WTC11 (cell line): ENCODE data around the gene COG4. TPM values are rescaled to one million over a fixed set of nuclear protein-coding genes. Genes with fewer than 3 reads are reported as not detected.

ENCODE experiments used
- ATF1 ChIP-seq: sonication (generic); formaldehyde crosslinking; IDR thresholded peaks from 2 replicates; pipeline ENCODE4 v1.8.1; 2023; ENCODE audit warnings: mild to moderate bottlenecking, moderate library complexity, missing genetic modification reagents
- CREM ChIP-seq: sonication (generic); formaldehyde crosslinking; IDR thresholded peaks from 2 replicates; pipeline ENCODE4 v1.8.1; 2022; ENCODE audit warnings: mild to moderate bottlenecking, missing genetic modification reagents, moderate library complexity
- ETV6 ChIP-seq: sonication (generic); formaldehyde crosslinking; IDR thresholded peaks from 2 replicates; pipeline ENCODE4 v1.8.1; 2022; ENCODE audit warnings: mild to moderate bottlenecking, missing genetic modification reagents
- HMGA2 ChIP-seq: fragments of 250-450 bp; sonication (Bioruptor Pico); IDR thresholded peaks from 2 replicates; pipeline ENCODE4 v1.4.0; 2021; ENCODE audit warnings: mild to moderate bottlenecking, moderate library complexity
- JUN ChIP-seq: sonication (generic); formaldehyde crosslinking; IDR thresholded peaks from 2 replicates; pipeline ENCODE4 v1.8.0; 2023; ENCODE audit warnings: mild to moderate bottlenecking, missing genetic modification reagents
- MYBL2 ChIP-seq: sonication (generic); formaldehyde crosslinking; IDR thresholded peaks from 2 replicates; pipeline ENCODE4 v1.8.1; 2023; ENCODE audit warnings: mild to moderate bottlenecking, moderate library complexity, missing genetic modification reagents
- NR3C1 ChIP-seq: sonication (generic); formaldehyde crosslinking; conservative IDR thresholded peaks from 2 replicates; pipeline ENCODE4 v1.8.1; 2023; ENCODE audit warnings: low read depth, mild to moderate bottlenecking, missing genetic modification reagents
- PRRX2 ChIP-seq: fragments of 250-450 bp; sonication (Bioruptor Pico); IDR thresholded peaks from 2 replicates; pipeline ENCODE4 v1.8.0; 2021; ENCODE audit warnings: mild to moderate bottlenecking
- RORB ChIP-seq: fragments of 250-450 bp; sonication (Bioruptor Pico); IDR thresholded peaks from 2 replicates; pipeline ENCODE4 v1.9.0; 2021; ENCODE audit warnings: mild to moderate bottlenecking
- ZBTB21 ChIP-seq: sonication (generic); formaldehyde crosslinking; IDR thresholded peaks from 2 replicates; pipeline ENCODE4 v1.8.1; 2023; ENCODE audit warnings: mild to moderate bottlenecking, missing genetic modification reagents, borderline replicate concordance
- ZNF416 ChIP-seq: fragments of 250-450 bp; sonication (Bioruptor Pico); IDR thresholded peaks from 2 replicates; pipeline ENCODE4 v1.9.0; 2021; ENCODE audit warnings: mild to moderate bottlenecking, inconsistent platforms
- ZNF423 ChIP-seq: fragments of 250-450 bp; sonication (Bioruptor Pico); IDR thresholded peaks from 2 replicates; pipeline ENCODE4 v2.1.2; 2022; ENCODE audit warnings: mild to moderate bottlenecking, moderate library complexity
- total RNA-seq: library from RNA; stranded (reverse); gene quantifications from 3 replicates; pipeline ENCODE4 v1.2.3, GENCODE V29; 2021
- TF ChIP-seq, protein P1 (sequence below): fragments of 250-450 bp; sonication (Bioruptor Pico); IDR thresholded peaks from 2 replicates; pipeline ENCODE4 v1.9.0; 2021; ENCODE audit warnings: mild to moderate bottlenecking, borderline replicate concordance
- TF ChIP-seq, protein P2 (sequence below): sonication (generic); formaldehyde crosslinking; IDR thresholded peaks from 2 replicates; pipeline ENCODE4 v1.8.1; 2023; ENCODE audit warnings: mild to moderate bottlenecking, missing genetic modification reagents, moderate library complexity
- TF ChIP-seq, protein P3 (sequence below): fragments of 250-450 bp; sonication (Bioruptor Pico); IDR thresholded peaks from 2 replicates; pipeline ENCODE4 v1.9.0; 2021; ENCODE audit warnings: mild to moderate bottlenecking
- TF ChIP-seq, protein P4 (sequence below): sonication (generic); formaldehyde crosslinking; IDR thresholded peaks from 2 replicates; pipeline ENCODE4 v1.8.1; 2022; ENCODE audit warnings: mild to moderate bottlenecking, missing genetic modification reagents, moderate library complexity, borderline replicate concordance
- TF ChIP-seq, protein P5 (sequence below): sonication (generic); formaldehyde crosslinking; IDR thresholded peaks from 2 replicates; pipeline ENCODE4 v1.8.0; 2022; ENCODE audit warnings: mild to moderate bottlenecking, missing genetic modification reagents
- TF ChIP-seq, protein P6 (sequence below): sonication (generic); formaldehyde crosslinking; IDR thresholded peaks from 2 replicates; pipeline ENCODE4 v1.8.1; 2023; ENCODE audit warnings: mild to moderate bottlenecking, moderate library complexity, missing genetic modification reagents
- TF ChIP-seq, protein P7 (sequence below): sonication (generic); formaldehyde crosslinking; IDR thresholded peaks from 2 replicates; pipeline ENCODE4 v1.8.1; 2023; ENCODE audit warnings: mild to moderate bottlenecking, missing genetic modification reagents
- TF ChIP-seq, protein P8 (sequence below): sonication (generic); formaldehyde crosslinking; IDR thresholded peaks from 2 replicates; pipeline ENCODE4 v1.8.0; 2023; ENCODE audit warnings: mild to moderate bottlenecking, missing genetic modification reagents
- TF ChIP-seq, protein P9 (sequence below): sonication (generic); formaldehyde crosslinking; conservative IDR thresholded peaks from 2 replicates; pipeline ENCODE4 v1.8.1; 2022; ENCODE audit warnings: mild to moderate bottlenecking, missing genetic modification reagents

The COG4 gene
- total RNA-seq, 1 experiment from 2014 or later: 56.6 TPM

DNA sequence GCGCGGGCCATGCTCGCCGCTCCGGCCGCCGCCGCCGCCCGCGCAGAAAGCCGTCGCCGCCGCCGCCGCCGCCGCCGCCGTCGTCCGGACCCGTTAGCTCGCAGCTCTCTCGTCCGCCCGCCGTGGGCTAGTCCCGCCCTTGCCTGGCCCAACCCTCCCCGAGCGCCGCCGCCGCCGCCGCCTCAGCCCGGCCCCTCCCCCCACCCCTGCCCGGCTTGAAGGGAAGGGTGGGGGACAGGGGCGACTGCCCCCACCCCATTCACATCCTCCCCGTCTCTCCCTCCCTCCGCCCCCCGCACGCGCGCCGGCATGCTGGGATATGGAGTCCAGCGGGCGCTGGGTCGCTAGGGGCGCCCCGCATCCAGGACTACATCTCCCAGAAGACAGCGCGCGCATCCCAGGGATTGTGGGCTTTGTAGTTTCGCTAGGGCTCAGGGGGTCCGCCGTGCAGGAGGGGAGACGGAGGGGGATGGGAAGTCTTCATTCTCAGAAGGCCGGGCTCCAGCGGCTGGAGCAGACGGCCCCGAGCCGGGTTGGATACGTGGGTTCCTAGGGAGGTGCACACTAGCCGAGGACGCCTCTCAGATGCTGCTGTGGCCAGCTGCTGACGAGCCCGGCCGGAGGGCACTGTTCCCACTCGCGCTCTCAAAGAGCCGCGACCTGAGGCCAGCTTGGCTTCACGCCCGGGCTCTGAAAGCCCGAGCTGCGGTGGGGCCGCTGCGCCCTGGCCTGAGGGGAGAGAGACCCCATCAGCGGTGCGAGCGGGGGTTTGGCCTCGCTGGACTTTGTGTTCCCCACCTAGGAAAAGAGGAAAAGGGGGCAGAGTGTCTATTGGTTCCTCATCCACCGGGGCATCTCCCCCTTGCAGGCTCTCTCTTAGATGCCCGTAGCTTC is 84.1 kb downstream of the COG4 start, which contains the start of gene ST3GAL2 (continued):
- TF ChIP-seq, protein P1, sequence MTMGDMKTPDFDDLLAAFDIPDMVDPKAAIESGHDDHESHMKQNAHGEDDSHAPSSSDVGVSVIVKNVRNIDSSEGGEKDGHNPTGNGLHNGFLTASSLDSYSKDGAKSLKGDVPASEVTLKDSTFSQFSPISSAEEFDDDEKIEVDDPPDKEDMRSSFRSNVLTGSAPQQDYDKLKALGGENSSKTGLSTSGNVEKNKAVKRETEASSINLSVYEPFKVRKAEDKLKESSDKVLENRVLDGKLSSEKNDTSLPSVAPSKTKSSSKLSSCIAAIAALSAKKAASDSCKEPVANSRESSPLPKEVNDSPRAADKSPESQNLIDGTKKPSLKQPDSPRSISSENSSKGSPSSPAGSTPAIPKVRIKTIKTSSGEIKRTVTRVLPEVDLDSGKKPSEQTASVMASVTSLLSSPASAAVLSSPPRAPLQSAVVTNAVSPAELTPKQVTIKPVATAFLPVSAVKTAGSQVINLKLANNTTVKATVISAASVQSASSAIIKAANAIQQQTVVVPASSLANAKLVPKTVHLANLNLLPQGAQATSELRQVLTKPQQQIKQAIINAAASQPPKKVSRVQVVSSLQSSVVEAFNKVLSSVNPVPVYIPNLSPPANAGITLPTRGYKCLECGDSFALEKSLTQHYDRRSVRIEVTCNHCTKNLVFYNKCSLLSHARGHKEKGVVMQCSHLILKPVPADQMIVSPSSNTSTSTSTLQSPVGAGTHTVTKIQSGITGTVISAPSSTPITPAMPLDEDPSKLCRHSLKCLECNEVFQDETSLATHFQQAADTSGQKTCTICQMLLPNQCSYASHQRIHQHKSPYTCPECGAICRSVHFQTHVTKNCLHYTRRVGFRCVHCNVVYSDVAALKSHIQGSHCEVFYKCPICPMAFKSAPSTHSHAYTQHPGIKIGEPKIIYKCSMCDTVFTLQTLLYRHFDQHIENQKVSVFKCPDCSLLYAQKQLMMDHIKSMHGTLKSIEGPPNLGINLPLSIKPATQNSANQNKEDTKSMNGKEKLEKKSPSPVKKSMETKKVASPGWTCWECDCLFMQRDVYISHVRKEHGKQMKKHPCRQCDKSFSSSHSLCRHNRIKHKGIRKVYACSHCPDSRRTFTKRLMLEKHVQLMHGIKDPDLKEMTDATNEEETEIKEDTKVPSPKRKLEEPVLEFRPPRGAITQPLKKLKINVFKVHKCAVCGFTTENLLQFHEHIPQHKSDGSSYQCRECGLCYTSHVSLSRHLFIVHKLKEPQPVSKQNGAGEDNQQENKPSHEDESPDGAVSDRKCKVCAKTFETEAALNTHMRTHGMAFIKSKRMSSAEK (CRISPR knock-in tag): no peak
- TF ChIP-seq ZNF423 (CRISPR knock-in tag) (no peak), ETV6 (peak; percentile 83; the same call in 1 of the 2 replicates), MYBL2 (peak; percentile 44; the same call in 1 of the 2 replicates), HMGA2 (no peak), PRRX2 (no peak), CREM (CRISPR knock-in tag) (no peak), JUN (CRISPR knock-in tag) (no peak), RORB (CRISPR knock-in tag) (no peak), ATF1 (CRISPR knock-in tag) (no peak), NR3C1 (CRISPR knock-in tag) (no peak), ZNF416 (CRISPR knock-in tag) (no peak), ZBTB21 (CRISPR knock-in tag) (no peak)
- TF ChIP-seq, protein P2, sequence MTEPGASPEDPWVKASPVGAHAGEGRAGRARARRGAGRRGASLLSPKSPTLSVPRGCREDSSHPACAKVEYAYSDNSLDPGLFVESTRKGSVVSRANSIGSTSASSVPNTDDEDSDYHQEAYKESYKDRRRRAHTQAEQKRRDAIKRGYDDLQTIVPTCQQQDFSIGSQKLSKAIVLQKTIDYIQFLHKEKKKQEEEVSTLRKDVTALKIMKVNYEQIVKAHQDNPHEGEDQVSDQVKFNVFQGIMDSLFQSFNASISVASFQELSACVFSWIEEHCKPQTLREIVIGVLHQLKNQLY: no peak
- TF ChIP-seq, protein P3, sequence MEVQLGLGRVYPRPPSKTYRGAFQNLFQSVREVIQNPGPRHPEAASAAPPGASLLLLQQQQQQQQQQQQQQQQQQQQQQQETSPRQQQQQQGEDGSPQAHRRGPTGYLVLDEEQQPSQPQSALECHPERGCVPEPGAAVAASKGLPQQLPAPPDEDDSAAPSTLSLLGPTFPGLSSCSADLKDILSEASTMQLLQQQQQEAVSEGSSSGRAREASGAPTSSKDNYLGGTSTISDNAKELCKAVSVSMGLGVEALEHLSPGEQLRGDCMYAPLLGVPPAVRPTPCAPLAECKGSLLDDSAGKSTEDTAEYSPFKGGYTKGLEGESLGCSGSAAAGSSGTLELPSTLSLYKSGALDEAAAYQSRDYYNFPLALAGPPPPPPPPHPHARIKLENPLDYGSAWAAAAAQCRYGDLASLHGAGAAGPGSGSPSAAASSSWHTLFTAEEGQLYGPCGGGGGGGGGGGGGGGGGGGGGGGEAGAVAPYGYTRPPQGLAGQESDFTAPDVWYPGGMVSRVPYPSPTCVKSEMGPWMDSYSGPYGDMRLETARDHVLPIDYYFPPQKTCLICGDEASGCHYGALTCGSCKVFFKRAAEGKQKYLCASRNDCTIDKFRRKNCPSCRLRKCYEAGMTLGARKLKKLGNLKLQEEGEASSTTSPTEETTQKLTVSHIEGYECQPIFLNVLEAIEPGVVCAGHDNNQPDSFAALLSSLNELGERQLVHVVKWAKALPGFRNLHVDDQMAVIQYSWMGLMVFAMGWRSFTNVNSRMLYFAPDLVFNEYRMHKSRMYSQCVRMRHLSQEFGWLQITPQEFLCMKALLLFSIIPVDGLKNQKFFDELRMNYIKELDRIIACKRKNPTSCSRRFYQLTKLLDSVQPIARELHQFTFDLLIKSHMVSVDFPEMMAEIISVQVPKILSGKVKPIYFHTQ (CRISPR knock-in tag): no peak
- TF ChIP-seq, protein P4, sequence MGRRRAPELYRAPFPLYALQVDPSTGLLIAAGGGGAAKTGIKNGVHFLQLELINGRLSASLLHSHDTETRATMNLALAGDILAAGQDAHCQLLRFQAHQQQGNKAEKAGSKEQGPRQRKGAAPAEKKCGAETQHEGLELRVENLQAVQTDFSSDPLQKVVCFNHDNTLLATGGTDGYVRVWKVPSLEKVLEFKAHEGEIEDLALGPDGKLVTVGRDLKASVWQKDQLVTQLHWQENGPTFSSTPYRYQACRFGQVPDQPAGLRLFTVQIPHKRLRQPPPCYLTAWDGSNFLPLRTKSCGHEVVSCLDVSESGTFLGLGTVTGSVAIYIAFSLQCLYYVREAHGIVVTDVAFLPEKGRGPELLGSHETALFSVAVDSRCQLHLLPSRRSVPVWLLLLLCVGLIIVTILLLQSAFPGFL (CRISPR knock-in tag): no peak
- TF ChIP-seq, protein P5, sequence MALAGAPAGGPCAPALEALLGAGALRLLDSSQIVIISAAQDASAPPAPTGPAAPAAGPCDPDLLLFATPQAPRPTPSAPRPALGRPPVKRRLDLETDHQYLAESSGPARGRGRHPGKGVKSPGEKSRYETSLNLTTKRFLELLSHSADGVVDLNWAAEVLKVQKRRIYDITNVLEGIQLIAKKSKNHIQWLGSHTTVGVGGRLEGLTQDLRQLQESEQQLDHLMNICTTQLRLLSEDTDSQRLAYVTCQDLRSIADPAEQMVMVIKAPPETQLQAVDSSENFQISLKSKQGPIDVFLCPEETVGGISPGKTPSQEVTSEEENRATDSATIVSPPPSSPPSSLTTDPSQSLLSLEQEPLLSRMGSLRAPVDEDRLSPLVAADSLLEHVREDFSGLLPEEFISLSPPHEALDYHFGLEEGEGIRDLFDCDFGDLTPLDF: no peak
- TF ChIP-seq, protein P6, sequence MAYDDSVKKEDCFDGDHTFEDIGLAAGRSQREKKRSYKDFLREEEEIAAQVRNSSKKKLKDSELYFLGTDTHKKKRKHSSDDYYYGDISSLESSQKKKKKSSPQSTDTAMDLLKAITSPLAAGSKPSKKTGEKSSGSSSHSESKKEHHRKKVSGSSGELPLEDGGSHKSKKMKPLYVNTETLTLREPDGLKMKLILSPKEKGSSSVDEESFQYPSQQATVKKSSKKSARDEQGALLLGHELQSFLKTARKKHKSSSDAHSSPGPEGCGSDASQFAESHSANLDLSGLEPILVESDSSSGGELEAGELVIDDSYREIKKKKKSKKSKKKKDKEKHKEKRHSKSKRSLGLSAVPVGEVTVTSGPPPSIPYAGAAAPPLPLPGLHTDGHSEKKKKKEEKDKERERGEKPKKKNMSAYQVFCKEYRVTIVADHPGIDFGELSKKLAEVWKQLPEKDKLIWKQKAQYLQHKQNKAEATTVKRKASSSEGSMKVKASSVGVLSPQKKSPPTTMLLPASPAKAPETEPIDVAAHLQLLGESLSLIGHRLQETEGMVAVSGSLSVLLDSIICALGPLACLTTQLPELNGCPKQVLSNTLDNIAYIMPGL (CRISPR knock-in tag): peak; percentile 39; the same call in 1 of the 2 replicates
- TF ChIP-seq, protein P7, sequence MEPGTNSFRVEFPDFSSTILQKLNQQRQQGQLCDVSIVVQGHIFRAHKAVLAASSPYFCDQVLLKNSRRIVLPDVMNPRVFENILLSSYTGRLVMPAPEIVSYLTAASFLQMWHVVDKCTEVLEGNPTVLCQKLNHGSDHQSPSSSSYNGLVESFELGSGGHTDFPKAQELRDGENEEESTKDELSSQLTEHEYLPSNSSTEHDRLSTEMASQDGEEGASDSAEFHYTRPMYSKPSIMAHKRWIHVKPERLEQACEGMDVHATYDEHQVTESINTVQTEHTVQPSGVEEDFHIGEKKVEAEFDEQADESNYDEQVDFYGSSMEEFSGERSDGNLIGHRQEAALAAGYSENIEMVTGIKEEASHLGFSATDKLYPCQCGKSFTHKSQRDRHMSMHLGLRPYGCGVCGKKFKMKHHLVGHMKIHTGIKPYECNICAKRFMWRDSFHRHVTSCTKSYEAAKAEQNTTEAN (CRISPR knock-in tag): 0 out of 2 replicates have a peak, but pooled peaks have one; percentile 57
- TF ChIP-seq, protein P8, sequence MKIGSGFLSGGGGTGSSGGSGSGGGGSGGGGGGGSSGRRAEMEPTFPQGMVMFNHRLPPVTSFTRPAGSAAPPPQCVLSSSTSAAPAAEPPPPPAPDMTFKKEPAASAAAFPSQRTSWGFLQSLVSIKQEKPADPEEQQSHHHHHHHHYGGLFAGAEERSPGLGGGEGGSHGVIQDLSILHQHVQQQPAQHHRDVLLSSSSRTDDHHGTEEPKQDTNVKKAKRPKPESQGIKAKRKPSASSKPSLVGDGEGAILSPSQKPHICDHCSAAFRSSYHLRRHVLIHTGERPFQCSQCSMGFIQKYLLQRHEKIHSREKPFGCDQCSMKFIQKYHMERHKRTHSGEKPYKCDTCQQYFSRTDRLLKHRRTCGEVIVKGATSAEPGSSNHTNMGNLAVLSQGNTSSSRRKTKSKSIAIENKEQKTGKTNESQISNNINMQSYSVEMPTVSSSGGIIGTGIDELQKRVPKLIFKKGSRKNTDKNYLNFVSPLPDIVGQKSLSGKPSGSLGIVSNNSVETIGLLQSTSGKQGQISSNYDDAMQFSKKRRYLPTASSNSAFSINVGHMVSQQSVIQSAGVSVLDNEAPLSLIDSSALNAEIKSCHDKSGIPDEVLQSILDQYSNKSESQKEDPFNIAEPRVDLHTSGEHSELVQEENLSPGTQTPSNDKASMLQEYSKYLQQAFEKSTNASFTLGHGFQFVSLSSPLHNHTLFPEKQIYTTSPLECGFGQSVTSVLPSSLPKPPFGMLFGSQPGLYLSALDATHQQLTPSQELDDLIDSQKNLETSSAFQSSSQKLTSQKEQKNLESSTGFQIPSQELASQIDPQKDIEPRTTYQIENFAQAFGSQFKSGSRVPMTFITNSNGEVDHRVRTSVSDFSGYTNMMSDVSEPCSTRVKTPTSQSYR: peak; percentile 95
- TF ChIP-seq, protein P9, sequence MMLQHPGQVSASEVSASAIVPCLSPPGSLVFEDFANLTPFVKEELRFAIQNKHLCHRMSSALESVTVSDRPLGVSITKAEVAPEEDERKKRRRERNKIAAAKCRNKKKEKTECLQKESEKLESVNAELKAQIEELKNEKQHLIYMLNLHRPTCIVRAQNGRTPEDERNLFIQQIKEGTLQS (CRISPR knock-in tag): no peak
